Frontal cortex (tissue), 4 donors: Measurements from ENCODE around the gene ARMC2. TPM values are rescaled to one million over a fixed set of nuclear protein-coding genes. Genes with fewer than 3 reads are reported as not detected.
"Not testable (repeated sequence)": the region's sequence is repeated elsewhere in the genome, so short reads cannot be mapped to it uniquely, and the experiment has no call there.

Experiments
- DNase-seq, 2 donors: peaks; one replicate each; pipeline ENCODE4 v3.0.0; 2012; ENCODE audit warnings: low spot score in 2 of 2
- FAIRE-seq: peaks from 2 replicates; lab custom pipeline; 2012; peaks lifted over from hg19 to GRCh38; lab: Jason Lieb, UNC
- total RNA-seq: library from RNA; depleted of rRNA; stranded (reverse); fragments of >200 nt; gene quantifications from one replicate; pipeline ENCODE4 v1.2.3, GENCODE V29; 2014
- donor health status: control.
- donor health status: control.
- donor health status: control.

ARMC2 gene
- total RNA-seq, 1 donor from 2014 or later = 16.3 TPM

- FAIRE-seq, DNase-seq: not testable (repeated sequence)
Observed at GRCh38 chr6:108865751-108866286, 17.6 kb downstream of the ARMC2 start.

- no peak for FAIRE-seq
- DNase-seq = no peak
Observed at GRCh38 chr6:108866798-108867197, 18.6 kb downstream of the ARMC2 start.

DNA sequence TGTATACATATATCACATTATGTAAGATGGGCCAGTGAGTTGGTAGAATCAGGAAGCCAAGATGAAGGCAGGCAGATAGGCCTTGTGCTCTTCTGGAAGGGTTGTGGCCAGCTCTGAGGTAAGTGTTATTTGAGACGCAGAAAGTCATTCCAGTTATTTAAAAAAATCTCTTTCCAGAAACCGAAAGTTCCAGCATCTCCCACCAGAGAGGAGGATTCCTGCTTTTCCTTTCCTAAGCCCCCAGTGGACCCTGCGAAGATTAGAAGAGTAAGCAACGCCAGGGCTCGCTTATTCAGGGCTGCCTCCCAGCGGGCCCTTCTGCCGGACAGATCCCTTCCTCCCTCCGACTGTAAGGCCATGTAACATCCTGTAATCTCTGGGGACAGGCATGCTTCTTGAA lies 20.4 kb downstream of the ARMC2 start:
- FAIRE-seq (no peak), DNase-seq (no peak)

- FAIRE-seq (no peak), DNase-seq (no peak)
Observed at GRCh38 chr6:108869876-108870275, 21.7 kb downstream of the ARMC2 start.

DNA sequence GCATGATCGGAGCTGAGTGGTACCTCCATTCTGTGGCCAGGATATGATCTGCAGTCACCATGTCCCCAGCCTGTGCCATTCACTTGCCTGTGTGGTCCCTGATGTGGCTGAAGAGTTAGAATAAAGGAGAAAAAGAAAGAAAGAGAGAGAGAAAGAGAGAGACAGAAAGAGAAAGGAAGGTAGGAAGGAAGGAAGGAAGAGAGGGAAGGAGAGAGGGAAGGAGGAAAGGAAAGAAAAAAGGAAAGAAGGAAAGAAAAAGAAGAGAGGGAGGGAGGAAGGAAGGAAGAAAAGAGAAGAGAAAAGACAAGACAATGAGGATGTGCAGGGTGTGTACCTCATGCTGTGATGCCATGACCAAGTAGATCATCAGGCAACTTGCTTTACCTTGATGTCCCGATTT lies 22.1 kb downstream of the ARMC2 start:
- FAIRE-seq = no peak
- no peak for DNase-seq

DNA sequence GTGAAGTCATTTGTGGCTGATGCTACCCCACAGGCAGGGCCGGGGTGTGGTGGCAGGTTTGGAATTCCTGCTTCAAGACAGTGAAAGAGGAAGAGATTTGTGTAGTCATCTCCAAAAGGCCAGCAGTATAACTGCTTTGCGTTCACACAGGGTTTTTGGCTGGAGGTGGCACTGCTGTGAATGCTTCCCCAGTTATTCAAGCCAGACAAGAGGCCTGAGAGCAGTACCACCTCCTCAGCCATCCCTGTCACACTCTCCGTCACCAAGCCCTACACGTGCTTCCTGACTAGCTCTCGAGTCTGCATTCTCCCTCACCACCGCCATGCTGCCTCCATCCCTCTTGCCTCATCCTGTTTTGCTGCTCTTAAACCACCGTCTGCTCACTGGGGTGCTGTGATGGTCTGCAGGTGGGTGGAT lies 23.9 kb downstream of the ARMC2 start:
- no peak for DNase-seq
- no peak for FAIRE-seq

DNA sequence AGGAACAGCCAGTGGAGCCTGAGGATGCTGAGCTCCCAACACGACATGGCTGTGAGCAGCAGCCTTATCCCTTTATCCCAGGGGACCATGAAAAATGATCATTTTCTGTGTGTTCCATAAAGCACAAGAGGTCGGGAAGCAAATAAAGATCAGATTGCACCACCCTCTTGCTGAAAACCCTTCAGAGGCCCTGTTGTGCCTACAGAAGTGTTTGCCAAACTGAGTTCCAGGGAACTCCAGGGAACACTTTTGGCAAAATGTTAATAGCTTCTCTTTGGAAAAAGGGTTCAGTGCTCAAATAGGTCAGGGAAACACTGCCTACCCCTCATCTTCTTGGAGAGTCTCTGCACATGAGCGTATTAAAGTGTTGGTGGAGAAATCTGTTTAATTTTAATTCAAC lies 24.4 kb downstream of the ARMC2 start:
- FAIRE-seq = no peak

GRCh38 chr6:108873251-108873650 lies 25.0 kb downstream of the ARMC2 start:
- FAIRE-seq (no peak), DNase-seq (no peak)

More for the DNA sequence above, 24.4 kb downstream of the ARMC2 start:
- DNase-seq = no peak

GRCh38 chr6:108873971-108874370 lies 25.7 kb downstream of the ARMC2 start:
- DNase-seq (no peak), FAIRE-seq (no peak)

GRCh38 chr6:108874470-108875160 lies 26.4 kb downstream of the ARMC2 start:
- FAIRE-seq (no peak), DNase-seq (no peak)

- DNase-seq (no peak), FAIRE-seq (no peak)
Observed at GRCh38 chr6:108875161-108875555, 26.9 kb downstream of the ARMC2 start.

- no peak for DNase-seq
Observed at GRCh38 chr6:108877046-108877751, 29.0 kb downstream of the ARMC2 start.

GRCh38 chr6:108878942-108879341 lies 30.7 kb downstream of the ARMC2 start:
- FAIRE-seq (no peak), DNase-seq (no peak)

More at GRCh38 chr6:108877046-108877751, 29.0 kb downstream of the ARMC2 start:
- FAIRE-seq = no peak

GRCh38 chr6:108883172-108883571 lies 35.0 kb downstream of the ARMC2 start:
- no peak for FAIRE-seq
- DNase-seq = no peak

- DNase-seq (no peak), FAIRE-seq (no peak)
Observed at GRCh38 chr6:108884211-108885059, 36.2 kb downstream of the ARMC2 start.

GRCh38 chr6:108888052-108888451 lies 39.8 kb downstream of the ARMC2 start:
- DNase-seq = no peak
- FAIRE-seq = no peak

DNA sequence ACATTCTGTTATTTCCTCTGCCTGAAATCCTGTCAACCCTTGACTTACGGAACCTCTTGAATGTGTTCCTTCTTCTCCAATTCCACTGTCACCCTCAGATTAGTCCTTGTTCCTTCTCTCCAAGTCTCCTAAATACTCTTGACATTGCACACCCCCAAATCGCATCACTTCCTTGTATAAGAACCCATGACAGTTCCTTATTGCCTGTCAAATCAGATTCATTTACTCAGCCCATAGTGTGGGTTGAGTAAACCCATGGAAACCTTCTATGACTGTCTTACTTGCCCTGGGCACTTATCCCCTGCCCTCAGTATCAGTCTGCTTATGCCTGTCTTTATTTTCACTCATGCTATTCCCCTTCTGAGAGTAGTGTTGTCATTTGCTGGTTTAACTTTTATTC lies 40.5 kb downstream of the ARMC2 start:
- no peak for DNase-seq
- no peak for FAIRE-seq

DNA sequence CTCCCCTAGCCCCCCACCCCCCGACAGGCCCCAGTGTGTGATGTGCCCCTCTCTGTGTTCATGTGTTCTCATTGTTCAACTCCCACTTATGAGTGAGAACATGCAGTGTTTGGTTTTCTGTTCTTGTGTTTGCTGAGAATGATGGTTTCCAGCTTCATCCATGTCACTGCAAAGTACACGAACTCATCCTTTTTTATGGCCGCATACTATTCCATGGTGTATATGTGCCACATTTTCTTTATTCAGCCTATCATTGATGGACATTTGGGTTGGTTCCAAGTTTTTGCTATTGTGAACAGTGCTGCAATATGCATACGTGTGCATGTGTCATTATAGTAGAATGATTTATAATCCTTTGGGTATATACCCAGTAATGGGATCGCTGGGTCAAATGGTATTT lies 42.7 kb downstream of the ARMC2 start:
- not testable (repeated sequence) for FAIRE-seq, DNase-seq

DNA sequence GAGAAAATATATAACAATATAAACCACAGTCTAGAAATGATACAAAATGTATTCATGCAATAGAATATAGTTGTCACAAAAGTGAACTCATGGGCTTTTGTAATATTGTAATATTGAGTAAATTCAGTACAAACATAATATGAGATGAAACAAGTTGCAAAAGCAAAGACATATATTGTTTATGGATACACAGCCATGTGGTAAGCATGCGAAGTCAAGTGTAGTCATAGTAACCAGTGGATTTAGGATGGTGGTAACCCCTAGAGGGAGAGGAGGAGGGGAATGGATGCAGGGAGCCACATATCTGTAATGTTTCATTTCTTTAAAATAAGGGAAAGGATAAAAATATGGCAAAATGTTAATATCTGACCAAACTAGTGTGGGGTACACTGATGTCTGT lies 47.3 kb downstream of the ARMC2 start:
- no peak for DNase-seq
- FAIRE-seq = no peak

DNA sequence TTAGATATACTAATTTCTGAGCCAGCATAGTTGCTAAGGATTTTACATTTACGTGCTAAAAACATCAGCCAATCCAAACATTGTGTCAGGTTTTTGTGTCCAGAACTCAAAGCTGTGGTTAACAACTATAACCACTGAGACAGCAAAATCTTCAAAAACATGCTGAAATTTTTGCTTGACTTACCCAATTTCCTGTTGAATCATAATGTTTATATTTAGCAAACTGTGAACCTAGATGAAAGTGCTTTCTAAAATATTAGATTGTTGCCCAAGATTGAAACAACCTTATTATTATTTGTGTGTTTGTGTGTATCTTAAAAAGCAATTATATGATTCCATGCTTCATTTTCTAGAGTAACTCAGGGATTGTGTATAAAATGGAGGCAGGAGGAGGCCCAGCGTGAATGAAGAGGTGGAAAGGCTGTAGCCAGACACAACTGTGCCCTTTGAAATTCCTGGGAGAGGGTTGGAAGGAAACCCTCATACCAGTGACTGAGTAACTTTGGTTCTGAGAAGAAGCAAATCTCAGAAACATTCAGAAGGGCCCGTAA lies 48.0 kb downstream of the ARMC2 start:
- DNase-seq (no peak), FAIRE-seq (no peak)
